K562 (cell line): ENCODE results near the gene MYOT. TPM values are rescaled to one million over a fixed set of nuclear protein-coding genes. Genes with fewer than 3 reads are reported as not detected.

ENCODE experiments used
- BACH1 ChIP-seq: fragments of 200-800 bp; sonication (Bioruptor generic); IDR thresholded peaks from 2 replicates; pipeline ENCODE4 v1.6.1; 2016; ENCODE audit warnings: missing genetic modification characterization, missing compliant biosample characterization
- CC2D1A ChIP-seq: fragments of 450-650 bp; IDR thresholded peaks from 2 replicates; pipeline ENCODE4 v1.6.1; 2017; ENCODE audit warnings: mild to moderate bottlenecking
- FOXK2 ChIP-seq, 2 experiments: fragments of 450-650 bp; IDR thresholded peaks in 1 of 2; conservative IDR thresholded peaks in 1 of 2; 2 replicates each; pipeline ENCODE4 v1.6.1; 2016; ENCODE audit warnings: low read depth in 2 of 2, mild to moderate bottlenecking in 1 of 2
- FOXM1 ChIP-seq, 2 experiments: fragments of 450-650 bp in 1 of 2; sonication (generic) in 1 of 2; formaldehyde crosslinking in 1 of 2; IDR thresholded peaks; 2 replicates each; pipeline versions ENCODE4 v1.6.1 to v1.9.0; 2017 to 2022; ENCODE audit warnings: low read depth in 2 of 2, mild to moderate bottlenecking in 2 of 2, missing genetic modification reagents in 1 of 2, moderate library complexity in 1 of 2
- GABPB1 ChIP-seq: sonication (generic); formaldehyde crosslinking; IDR thresholded peaks from 2 replicates; pipeline ENCODE4 v1.8.0; 2022; ENCODE audit warnings: mild to moderate bottlenecking, missing genetic modification reagents
- MTA1 ChIP-seq: fragments of 450-650 bp; IDR thresholded peaks from 2 replicates; pipeline ENCODE4 v1.6.1; 2017; ENCODE audit warnings: borderline replicate concordance
- RBM15 ChIP-seq: fragments of 200-400 bp; formaldehyde crosslinking; IDR thresholded peaks from 2 replicates; pipeline ENCODE4 v1.6.1; 2018; ENCODE audit warnings: mild to moderate bottlenecking, low read length, moderate library complexity; ENCODE audit not compliant: insufficient read depth
- XRCC5 ChIP-seq: fragments of 200-400 bp; formaldehyde crosslinking; IDR thresholded peaks from 2 replicates; pipeline ENCODE4 v1.6.1; 2017; ENCODE audit warnings: low read depth, mild to moderate bottlenecking, low read length
- ZFX ChIP-seq: sonication (generic); formaldehyde crosslinking; IDR thresholded peaks from 2 replicates; pipeline ENCODE4 v1.8.0; 2022; ENCODE audit warnings: mild to moderate bottlenecking, missing genetic modification reagents, moderate library complexity
- ZNF766 ChIP-seq: fragments of 200-800 bp; sonication (Bioruptor generic); conservative IDR thresholded peaks from 2 replicates; pipeline ENCODE4 v1.6.1; 2016; ENCODE audit warnings: missing genetic modification characterization, missing compliant biosample characterization
- polyA plus RNA-seq, 8 experiments: library from polyadenylated mRNA; depleted of rRNA in 4 of 8; stranded (reverse) in 5 of 8; unstranded in 3 of 8; fragments of >200 nt; fragmentation: Nextera tagmentation in 2 of 8; fragmentation: Illumina TruSeq in 1 of 8; extraction: Ambion mirVana in 2 of 8; extraction: Trizol in 1 of 8; gene quantifications; 2 replicates each; pipeline versions ENCODE4 v1.2.1 to v1.2.3, GENCODE V29; 2011 to 2014; ENCODE audit warnings: inconsistent platforms in 1 of 8, missing spikeins in 1 of 8
- total RNA-seq, 7 experiments: library from RNA; depleted of rRNA in 6 of 7; stranded (reverse); fragments of >200 nt in 6 of 7; fragmentation: Illumina TruSeq in 2 of 7; extraction: Trizol in 2 of 7; gene quantifications; 2 replicates each; pipeline versions ENCODE4 v1.2.1 to v1.2.3, GENCODE V29; 2011 to 2021; ENCODE audit warnings: low replicate concordance in 1 of 7
- TF ChIP-seq, protein P1 (sequence below): fragments of 250-450 bp; sonication (Bioruptor Pico); IDR thresholded peaks from 2 replicates; pipeline ENCODE4 v1.5.0; 2021

Gene MYOT
- total and polyA plus RNA-seq, 9 of the 15 experiments (the other 6 are each of a cell fraction or from before 2014, with no cell fraction given): 0.24 to 0.38 TPM; not detected in 7

DNA sequence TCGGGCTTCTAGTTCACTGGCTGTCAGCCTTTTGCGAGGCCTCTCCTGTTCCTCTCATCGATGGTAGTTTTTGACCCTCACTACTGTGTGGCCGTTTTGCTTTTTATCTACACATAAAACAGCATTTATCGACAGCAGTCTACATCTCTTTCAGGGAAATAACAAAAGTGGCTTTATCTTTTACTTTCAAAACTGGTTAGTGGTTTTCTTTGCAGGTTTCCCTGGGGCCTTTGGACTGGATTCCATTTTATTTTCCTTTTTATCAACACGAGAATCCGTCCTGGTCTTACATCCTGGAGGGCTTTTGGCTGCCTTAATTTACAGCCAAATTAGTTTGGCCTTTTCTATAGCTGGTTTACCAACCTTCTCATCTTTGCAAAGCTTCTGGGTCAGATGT lies 20.8 kb downstream of the MYOT start (continued):
- TF ChIP-seq FOXM1 (IDR thresholded peaks at IDR 0.05; ENCODE audit: low read depth) (no peak), FOXM1 (CRISPR knock-in tag; IDR thresholded peaks at IDR 0.05; ENCODE audit: low read depth) (no peak), ZNF766 (CRISPR knock-in tag) (0 out of 2 replicates have a peak, but pooled peaks have one; percentile 23), GABPB1 (no peak), ZFX (CRISPR knock-in tag) (no peak), CC2D1A (no peak), XRCC5 (0 out of 2 replicates have a peak, but pooled peaks have one; percentile 13), RBM15 (no peak), MTA1 (no peak), FOXK2 (conservative IDR thresholded peaks at IDR 0.05 in 1 of 2, IDR thresholded peaks at IDR 0.05 in 1 of 2; ENCODE audit: low read depth in 2 of 2) (no peak), BACH1 (peak; percentile 57; the same call in 1 of the 2 replicates)
- TF ChIP-seq, protein P1, sequence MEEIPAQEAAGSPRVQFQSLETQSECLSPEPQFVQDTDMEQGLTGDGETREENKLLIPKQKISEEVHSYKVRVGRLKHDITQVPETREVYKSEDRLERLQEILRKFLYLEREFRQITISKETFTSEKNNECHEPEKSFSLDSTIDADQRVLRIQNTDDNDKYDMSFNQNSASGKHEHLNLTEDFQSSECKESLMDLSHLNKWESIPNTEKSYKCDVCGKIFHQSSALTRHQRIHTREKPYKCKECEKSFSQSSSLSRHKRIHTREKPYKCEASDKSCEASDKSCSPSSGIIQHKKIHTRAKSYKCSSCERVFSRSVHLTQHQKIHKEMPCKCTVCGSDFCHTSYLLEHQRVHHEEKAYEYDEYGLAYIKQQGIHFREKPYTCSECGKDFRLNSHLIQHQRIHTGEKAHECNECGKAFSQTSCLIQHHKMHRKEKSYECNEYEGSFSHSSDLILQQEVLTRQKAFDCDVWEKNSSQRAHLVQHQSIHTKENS (CRISPR knock-in tag): no peak
